Measurements from ENCODE around the gene WDR7. TPM values are rescaled to one million over a fixed set of nuclear protein-coding genes. Genes with fewer than 3 reads are reported as not detected.

WDR7 gene
- total RNA-seq, 2 experiments from 2014 or later: 16.0 to 19.0 TPM

DNA sequence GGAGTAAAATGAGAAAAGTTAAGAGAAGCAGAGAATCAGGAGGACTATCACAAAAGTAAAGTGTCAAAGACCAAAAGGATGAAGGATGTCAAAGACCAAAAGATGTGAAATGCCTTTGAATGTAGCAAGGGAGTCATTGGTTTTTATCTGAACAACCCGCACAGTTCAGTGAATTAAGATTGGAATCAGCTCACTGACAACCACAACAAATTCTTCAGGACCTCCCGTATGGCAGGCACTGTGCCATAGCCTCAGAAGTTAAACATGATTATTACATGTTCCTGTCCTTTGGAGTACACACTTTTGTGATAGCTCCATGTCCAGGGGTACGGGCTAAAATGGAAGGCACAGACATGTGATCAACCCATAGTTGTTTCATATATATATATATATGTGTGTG, 7.8 kb upstream of the WDR7 start:
- POLR2A ChIA-PET: interaction anchor here (0.6 kb wide), 1 partner anchor 9 kb away, joined by 3 read pairs; no protein-coding TSS in a partner anchor
- DNase-seq (no peak), ATAC-seq (no peak)
- TF ChIP-seq, protein P1, sequence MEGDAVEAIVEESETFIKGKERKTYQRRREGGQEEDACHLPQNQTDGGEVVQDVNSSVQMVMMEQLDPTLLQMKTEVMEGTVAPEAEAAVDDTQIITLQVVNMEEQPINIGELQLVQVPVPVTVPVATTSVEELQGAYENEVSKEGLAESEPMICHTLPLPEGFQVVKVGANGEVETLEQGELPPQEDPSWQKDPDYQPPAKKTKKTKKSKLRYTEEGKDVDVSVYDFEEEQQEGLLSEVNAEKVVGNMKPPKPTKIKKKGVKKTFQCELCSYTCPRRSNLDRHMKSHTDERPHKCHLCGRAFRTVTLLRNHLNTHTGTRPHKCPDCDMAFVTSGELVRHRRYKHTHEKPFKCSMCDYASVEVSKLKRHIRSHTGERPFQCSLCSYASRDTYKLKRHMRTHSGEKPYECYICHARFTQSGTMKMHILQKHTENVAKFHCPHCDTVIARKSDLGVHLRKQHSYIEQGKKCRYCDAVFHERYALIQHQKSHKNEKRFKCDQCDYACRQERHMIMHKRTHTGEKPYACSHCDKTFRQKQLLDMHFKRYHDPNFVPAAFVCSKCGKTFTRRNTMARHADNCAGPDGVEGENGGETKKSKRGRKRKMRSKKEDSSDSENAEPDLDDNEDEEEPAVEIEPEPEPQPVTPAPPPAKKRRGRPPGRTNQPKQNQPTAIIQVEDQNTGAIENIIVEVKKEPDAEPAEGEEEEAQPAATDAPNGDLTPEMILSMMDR (IDR thresholded peaks at IDR 0.05): no peak
- intact Hi-C loops (cut with micrococcal nuclease): no loop called here
- CTCF ChIA-PET: interaction anchor here (0.6 to 1.2 kb wide), 2 partner anchors 12 to 59 kb away, joined by 3 to 4 read pairs; no protein-coding TSS in a partner anchor
- Mint-ChIP-seq H3K4me1 (ENCODE audit: low read depth) (peaks cover 11% of the 10 kb centered on the region), H3K27me3 (no peaks in the 10 kb centered on the region), H3K4me3 (no peak overlapping the region), H3K27ac (no peak overlapping the region), H3K36me3 (ENCODE audit: low read depth) (peaks cover 2% of the 10 kb centered on the region), H3K9me3 (no peaks in the 10 kb centered on the region)

DNA sequence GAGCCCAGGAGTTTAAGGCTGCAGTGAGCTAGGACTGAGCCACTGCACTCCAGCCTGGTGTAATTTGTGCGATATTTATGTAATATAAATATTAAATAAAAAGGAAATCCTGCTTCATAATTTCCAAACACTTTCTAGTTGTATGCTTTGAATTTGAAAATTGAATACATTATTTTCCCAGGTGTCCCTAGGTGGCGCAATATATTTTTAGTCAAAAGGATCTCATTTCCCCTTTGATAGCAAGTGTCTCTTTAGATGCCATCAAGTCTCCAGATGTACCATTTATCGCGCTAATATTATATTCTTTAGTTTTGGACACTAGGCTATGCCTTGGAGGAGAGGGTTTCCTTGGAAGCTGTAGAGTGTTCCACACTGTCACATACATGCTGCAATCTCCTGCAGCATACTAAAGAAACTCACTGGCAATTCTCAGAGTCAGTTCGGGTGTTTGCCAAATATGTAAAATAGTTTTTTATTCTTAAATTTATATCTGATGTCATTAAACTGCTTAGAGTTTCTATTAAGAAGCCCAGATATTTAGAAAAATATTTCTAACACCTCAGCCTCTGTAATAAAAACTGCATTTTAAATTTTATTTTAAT, 5.6 kb upstream of the WDR7 start:
- DNase-seq (no peak), ATAC-seq (no peak)
- H3K27ac Mint-ChIP-seq: no peak overlapping the region
- no peaks in the 10 kb centered on the region for H3K9me3 Mint-ChIP-seq
- H3K4me1 Mint-ChIP-seq (ENCODE audit: low read depth): peaks cover 8% of the 10 kb centered on the region
- H3K4me3 Mint-ChIP-seq: no peak overlapping the region
- CTCF ChIA-PET: interaction anchor here (1.5 kb wide), 1 partner anchor 56 kb away, joined by 4 read pairs; no protein-coding TSS in a partner anchor
- H3K36me3 Mint-ChIP-seq (ENCODE audit: low read depth): no peaks in the 10 kb centered on the region
- intact Hi-C loops (cut with micrococcal nuclease): no loop called here
- POLR2A ChIA-PET: no interaction called here
- TF ChIP-seq, protein P1 (IDR thresholded peaks at IDR 0.05): peak; percentile 68
- no peaks in the 10 kb centered on the region for H3K27me3 Mint-ChIP-seq

DNA sequence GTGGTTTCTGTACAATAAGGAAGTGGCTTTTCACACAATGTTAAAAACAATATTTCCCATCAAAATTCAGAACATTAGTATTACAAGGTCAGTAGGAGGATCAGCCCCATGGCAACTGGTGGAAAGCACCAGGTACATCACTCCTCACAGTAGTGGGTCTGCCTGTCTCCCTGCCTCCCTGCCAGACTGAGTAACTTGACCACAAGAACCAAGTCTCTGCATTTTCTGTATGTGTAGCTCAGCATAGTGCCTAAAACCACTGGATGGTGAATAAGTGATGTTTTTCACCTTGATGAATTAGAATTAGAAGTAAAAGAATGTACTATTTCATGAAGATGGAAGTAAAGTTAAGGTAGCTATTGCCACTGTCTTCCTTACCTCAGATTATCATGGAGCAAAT, 4.1 kb upstream of the WDR7 start:
- Mint-ChIP-seq H3K4me3 (no peak overlapping the region), H3K27ac (no peak overlapping the region), H3K9me3 (no peaks in the 10 kb centered on the region), H3K4me1 (ENCODE audit: low read depth) (peaks cover 13% of the 10 kb centered on the region), H3K36me3 (ENCODE audit: low read depth) (peaks cover 3% of the 10 kb centered on the region), H3K27me3 (no peaks in the 10 kb centered on the region)
- DNase-seq: peak; percentile 37
- intact Hi-C loops (cut with micrococcal nuclease): no loop called here
- POLR2A ChIA-PET: interaction anchor here (0.7 to 6.2 kb wide), 2 partner anchors 8 to 20 kb away, joined by 3 to 29 read pairs; partner anchors contain the start of gene TXNL1
- CTCF ChIA-PET: interaction anchor here (1.2 to 1.5 kb wide), 4 partner anchors 9 to 62 kb away, joined by 3 to 4 read pairs (median 3); no protein-coding TSS in a partner anchor
- TF ChIP-seq, protein P1 (IDR thresholded peaks at IDR 0.05): no peak
- ATAC-seq: peak; percentile 12

DNA sequence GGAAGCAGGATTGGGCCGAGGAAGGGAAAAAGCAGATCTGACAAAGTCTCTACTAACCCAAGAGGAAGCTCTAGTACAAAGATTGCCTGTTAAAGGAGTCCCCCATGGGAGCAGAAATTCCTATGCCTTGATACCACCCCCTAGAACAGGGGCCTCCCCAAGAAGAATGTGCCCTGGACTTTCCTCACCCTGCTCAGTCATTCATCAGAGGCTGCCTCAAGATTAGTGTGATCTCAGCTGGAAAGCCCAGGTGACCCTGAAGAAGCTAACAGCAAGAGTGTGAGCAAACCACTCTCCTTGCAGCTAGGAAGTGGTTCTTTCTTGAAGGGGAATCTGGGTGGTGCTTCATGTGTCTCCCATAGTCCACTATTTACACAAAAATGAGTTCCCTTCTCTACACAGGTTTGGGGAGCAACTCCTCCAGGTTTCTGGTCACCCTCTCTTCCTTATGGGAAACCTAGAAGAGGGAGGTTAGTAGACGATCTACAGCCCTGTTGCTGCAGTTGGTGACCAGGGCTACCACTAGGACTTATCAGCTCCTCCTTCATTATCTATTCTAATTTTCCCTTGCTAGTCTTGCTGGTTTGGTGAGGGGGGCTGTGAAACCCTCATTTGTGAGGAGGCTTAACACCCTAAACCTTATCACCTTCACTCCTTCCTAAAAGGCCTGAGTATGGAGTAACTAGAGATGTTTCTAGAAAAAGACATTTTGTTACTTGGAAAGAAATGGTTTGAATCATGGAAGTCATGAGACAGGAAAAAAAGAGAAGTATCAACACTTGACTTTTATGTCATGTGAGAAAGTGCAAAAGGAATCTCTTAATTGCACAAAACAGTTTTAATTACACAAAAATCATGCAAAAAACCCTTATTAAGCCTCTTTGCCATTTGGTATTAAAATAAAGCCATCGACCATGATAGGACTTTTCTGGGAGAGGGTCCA, 2.9 kb upstream of the WDR7 start:
- no peaks in the 10 kb centered on the region for H3K9me3 Mint-ChIP-seq
- peaks cover 21% of the 10 kb centered on the region for H3K4me1 Mint-ChIP-seq (ENCODE audit: low read depth)
- peaks cover 5% of the 10 kb centered on the region for H3K36me3 Mint-ChIP-seq (ENCODE audit: low read depth)
- TF ChIP-seq, protein P1 (IDR thresholded peaks at IDR 0.05): no peak
- intact Hi-C loops (cut with micrococcal nuclease): no loop called here
- no peak overlapping the region for H3K27ac Mint-ChIP-seq
- ChIA-PET CTCF (interaction anchor here (1.2 to 1.5 kb wide), 2 partner anchors 10 to 61 kb away, joined by 3 read pairs; no protein-coding TSS in a partner anchor), POLR2A (interaction anchor here (6.2 kb wide), 1 partner anchor 9 kb away, joined by 29 read pairs; the partner anchor contains the start of gene TXNL1)
- no peak overlapping the region for H3K4me3 Mint-ChIP-seq
- no peak for DNase-seq
- ATAC-seq: no peak
- no peaks in the 10 kb centered on the region for H3K27me3 Mint-ChIP-seq

Data from activated CD8-positive, alpha-beta T cell treated with anti-CD3 and anti-CD28 coated beads for 36 hours (primary cell).